Nucleus accumbens (tissue), 56 donors: ENCODE results near the gene NAALADL1.

Experiments
- DNase-seq, 56 donors: peaks; one replicate each; lab custom pipeline; 2025; lab: John Stamatoyannopoulos, UW

NAALADL1 gene

GRCh38 chr11:65083134-65083833 lies 24.9 kb upstream of the NAALADL1 start:
- DNase-seq: no peak

GRCh38 chr11:65078786-65079342 lies 20.5 kb upstream of the NAALADL1 start:
- DNase-seq: no peak

DNA sequence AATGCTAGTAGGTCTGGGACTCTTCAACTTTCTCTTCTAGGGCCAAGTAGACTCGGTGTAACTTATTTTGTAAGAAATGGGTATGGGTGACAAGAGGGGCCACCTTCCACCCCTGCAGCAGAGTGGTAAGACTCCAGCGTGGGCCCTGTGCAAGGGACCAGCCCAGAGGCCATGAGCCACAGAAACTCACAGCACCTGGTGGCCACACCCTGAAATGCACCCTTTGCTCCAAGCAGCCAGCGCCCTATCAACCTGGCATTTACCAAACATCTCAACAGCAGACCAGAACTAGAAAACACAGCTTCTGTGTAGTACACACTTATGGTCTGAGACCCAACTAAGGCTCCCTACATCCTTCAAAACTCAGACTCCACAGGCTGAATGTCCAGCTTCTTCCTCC lies 19.8 kb upstream of the NAALADL1 start:
- no peak for DNase-seq

DNA sequence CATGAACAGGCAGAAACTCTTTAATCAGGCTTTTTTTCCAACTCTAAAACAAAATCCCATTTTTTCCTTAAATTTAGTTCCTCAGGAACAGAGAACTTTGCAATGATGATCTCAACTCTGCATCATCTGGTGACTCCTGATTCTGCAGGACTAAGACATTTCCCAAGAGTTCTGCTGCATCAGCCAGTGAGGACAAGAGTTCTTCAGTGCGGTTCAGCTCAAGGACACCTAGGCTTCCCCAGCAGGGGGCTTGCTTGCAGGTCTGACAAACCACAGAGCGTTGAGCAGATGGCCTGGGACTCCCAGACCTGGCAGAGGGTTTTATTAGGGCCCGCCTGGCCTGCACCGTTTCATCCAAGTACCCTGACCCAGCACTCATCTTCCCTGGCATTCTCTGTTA lies 19.1 kb upstream of the NAALADL1 start:
- DNase-seq: no peak

- no peak for DNase-seq
Observed at GRCh38 chr11:65072631-65072966, 14.2 kb upstream of the NAALADL1 start.

DNA sequence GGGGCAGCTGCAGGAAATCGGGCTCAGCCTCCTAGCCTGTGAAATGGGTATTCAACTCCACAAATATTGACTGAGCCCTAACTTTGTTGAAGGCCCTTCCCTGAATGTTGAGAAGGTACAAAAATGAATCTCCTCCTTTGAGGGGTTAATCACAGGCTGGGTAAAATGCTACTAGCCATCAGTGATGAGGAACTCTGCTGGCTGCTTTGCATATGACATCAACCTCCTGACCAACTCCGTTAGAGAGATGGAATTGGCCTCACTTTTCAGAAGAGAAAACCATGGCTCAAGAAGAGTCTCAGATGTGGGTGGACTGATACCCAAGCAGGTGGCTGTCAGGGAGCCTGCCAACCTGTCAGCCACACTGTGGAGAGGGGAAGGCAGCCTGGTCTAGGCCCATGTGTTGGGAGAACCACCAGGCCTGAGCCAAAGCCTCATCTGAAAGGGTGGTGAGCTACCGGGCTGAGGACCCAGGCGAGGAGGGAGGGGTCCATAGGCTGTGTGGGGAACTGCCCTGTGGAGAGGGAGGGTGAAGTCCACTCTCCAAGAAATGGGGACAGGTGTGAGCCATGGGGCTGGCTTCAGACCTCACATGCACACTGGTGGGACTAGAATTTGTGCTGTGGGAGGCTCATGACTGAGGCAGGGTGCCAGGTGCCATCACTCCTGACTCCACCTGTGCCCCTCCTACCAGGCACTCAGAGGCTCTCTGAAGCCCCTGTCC lies 13.7 kb upstream of the NAALADL1 start:
- DNase-seq: no peak

GRCh38 chr11:65069217-65069616 lies 10.9 kb upstream of the NAALADL1 start:
- no peak for DNase-seq

DNA sequence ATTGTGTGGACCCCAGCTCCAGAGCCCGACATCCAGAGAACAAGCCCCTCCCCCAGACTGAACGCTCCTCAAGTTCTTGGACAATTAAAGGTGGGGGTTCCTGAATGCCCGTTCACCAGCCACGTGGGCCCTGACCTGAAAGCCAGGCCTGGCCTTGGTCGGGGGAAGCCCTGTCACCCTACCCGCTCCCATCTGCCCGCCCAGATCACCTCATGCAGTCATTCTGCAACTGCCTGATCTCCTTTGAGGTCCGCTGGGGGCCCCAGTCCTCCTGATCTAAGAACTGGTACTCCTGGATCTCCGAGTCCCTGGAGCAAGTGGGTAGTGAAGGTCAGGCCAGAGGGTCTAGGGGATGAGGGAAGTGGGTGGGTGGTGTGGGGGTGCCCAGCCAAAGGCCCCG lies 9.1 kb upstream of the NAALADL1 start:
- DNase-seq: no peak

GRCh38 chr11:65066805-65067291 lies 8.5 kb upstream of the NAALADL1 start:
- DNase-seq: no peak

DNA sequence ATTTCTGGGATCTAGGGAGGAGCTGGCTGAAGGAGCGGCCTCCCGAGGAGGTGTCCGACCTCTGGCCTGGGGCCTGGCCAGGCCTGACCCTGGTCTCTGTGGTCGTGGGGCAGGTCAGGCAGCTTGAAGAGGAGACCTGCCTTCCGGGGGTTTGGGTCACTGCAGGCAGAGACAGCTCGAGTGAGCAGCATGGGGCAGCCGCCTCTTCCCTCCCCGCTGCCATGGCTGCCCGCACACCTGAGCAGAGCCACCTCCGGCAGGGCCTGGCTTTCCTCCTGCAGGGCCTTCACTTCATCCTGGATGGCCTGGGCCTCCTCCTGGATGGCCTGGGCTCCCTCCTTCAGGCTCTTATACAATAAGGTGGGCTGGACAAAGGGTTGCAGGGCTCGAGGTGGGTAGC lies 8.0 kb upstream of the NAALADL1 start:
- DNase-seq: no peak

GRCh38 chr11:65065851-65066250 lies 7.5 kb upstream of the NAALADL1 start:
- DNase-seq: no peak

GRCh38 chr11:65064847-65065240 lies 6.5 kb upstream of the NAALADL1 start:
- no peak for DNase-seq

- no peak for DNase-seq
Observed at GRCh38 chr11:65063532-65063931, 5.2 kb upstream of the NAALADL1 start.

DNA sequence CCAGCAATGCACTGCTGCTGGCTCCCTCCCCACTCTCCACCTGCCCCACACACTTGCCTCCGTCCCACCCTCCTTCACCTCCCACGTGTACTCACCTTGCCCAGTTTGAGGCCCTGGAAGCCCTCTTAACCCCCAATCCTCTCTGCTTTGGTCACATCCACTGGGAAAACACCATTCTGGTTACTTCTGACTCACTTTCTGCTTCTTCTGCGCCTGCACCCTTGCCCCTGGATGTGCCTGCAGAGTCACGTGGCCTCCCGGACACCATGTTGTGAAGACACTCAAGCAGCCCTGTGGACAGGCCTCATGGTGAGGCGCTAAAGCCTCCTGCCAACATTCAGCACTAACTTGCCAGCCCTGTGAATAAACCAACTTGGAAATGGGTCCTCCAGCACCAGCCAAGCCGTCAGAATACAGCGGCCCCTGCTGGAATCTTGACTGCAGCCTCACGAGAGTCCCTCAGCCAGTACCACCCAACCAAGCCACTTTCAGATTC lies 2.6 kb upstream of the NAALADL1 start:
- no peak for DNase-seq

DNA sequence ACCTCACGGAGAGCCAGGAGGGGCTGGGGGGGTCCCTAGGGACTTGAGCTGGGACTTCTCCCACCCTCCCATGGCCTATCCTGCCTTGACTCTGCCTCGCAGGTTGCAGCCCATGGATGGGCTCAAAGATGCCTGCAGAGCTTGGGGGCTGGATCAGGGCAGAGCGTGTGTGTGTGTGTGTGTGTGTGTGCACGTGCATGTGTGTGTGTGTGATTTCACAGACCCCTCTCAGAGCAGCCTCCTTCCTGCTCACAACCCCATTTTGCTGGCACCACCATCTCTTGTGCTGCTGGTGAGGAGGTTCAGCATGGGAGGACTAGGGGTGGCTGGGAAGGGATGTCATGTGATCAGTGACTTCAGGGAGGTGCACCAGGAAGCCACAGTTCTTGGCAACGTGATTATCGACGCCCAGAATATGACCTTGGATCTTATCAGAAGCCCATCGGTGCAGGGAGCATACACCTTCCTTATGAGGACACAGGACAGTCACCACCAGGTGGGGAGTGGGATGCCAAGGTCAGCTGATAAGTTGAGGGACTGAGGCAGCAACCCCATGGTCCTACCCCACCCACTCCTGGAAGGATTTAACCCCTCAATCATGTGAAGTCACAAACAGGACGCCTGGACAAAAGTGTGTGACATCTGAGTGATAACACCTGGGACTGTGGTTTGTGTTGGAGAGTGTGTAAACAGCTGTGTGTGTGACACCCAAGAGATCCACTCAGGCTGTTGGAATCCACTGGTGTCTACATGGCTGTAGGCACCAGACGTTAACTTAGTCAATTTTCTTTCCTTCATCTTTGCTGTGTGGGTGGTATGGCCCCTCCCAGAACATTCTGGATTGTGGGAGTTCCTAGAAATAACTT lies 1.8 kb upstream of the NAALADL1 start:
- DNase-seq: no peak

DNA sequence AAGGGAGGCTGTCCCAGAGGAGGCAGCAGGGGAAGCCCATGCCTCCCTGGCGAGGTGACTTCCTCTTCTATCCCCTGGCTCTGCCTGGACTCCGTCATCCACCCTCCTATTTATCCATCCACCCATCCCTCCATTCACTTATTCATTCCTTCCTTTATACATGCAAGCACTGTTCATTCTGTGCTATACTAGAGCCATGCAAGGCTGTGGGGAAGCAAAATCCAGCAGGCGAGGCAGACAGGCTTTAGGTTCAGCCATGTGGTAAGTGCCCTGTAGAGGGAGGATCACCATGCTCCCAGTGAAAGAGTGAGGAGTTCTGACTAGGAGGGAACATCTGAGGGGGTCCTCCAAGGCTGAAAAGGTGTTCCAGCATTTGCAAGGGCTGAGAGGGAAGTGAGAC lies 1.2 kb upstream of the NAALADL1 start:
- DNase-seq: no peak

- no peak for DNase-seq
Observed at GRCh38 chr11:65058012-65058411, 341 bp downstream of the NAALADL1 start.

GRCh38 chr11:65057526-65057925 lies 827 bp downstream of the NAALADL1 start:
- DNase-seq: no peak

GRCh38 chr11:65056999-65057398 lies 1.4 kb downstream of the NAALADL1 start:
- no peak for DNase-seq

DNA sequence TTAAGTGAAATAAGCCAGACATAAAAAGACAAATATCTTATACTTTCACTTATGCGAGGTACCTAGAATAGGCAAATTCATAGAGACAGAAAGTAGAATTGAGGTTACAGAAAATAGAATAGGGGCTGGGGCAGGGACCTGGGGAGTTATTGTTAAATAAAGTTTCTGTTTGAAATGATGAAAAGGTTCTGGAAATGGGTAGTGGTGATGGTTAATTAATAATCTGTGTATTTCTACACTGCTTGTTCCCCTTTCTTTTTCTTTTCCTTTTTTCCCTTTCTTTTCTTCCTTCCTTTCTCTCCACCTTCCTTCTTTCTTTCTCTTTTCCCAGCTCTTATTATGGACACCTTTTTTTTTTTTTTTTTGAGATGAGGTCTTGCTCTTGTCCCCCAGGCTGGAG lies 2.8 kb downstream of the NAALADL1 start:
- DNase-seq: no peak
